NCI-H345 treated with DMSO at 0.1 percent for 48 hours (cell line): ENCODE data around the gene CFAP157.

Source experiments
- DNase-seq: peaks from one replicate; lab custom pipeline; 2025; ENCODE audit not compliant: unreplicated experiment; lab: John Stamatoyannopoulos, UW

The CFAP157 gene

GRCh38 chr9:127692071-127692470 lies 14.7 kb upstream of the CFAP157 start:
- no peak for DNase-seq

GRCh38 chr9:127693143-127693542 lies 13.6 kb upstream of the CFAP157 start:
- no peak for DNase-seq

GRCh38 chr9:127693697-127694096 lies 13.1 kb upstream of the CFAP157 start:
- no peak for DNase-seq

DNA sequence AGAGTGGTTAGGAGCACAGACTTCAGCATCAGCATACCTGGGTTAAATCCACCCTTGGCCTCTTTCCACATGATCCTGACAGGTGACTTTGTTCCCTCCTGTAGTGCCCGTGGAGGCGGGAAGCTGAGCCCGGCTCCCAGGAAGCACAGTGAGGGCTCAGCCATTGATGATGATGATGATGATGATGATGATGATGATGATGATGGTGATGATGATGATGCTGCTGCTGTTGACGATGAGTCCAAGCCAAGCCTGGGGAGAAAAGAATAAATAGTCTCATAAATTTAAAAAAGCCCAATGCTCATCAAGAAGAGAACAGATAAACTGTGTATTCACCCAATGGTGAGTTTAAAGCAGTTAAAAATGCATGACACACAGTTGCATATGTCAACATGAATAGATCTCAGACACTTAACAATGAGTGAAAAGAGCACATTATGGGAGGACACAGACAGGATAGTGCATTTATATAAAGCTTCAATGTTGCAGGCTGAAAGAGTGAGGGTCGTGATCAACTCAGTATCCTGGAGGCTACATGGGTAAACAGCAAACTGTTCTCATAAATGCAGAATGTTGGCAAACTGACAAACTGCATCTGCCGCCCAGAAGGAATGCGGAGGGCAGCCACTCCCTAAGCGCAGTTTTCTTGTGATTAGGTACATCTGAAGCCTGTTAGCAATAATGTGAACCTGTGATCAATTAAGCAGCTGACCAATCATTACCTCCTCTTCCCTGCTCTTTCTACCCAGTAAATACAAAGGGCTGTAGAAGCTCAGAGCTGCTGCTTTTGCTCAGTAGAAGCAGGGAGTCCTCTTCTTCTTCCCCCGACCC lies 11.7 kb upstream of the CFAP157 start:
- no peak for DNase-seq

DNA sequence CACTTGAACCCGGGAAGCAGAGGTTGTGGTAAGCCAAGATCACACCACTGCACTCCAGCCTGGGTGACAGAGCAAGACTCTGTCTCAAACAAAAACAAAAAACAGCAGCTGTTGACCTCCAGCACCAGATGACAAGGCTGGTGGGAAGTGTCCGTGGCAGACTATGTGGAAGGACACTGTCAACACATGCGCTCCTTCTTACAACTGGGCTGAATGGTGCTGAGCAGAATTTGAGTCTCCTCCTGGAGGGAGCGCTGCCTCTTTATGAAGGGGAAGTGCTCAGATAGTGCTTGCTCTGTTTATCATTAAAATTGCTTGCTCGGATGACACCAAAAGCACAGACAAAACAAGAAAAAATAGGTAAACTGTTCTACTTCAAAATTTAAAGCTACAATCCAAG lies 9.2 kb upstream of the CFAP157 start:
- DNase-seq = no peak

- no peak for DNase-seq
Observed at GRCh38 chr9:127698386-127698785, 8.4 kb upstream of the CFAP157 start.

DNA sequence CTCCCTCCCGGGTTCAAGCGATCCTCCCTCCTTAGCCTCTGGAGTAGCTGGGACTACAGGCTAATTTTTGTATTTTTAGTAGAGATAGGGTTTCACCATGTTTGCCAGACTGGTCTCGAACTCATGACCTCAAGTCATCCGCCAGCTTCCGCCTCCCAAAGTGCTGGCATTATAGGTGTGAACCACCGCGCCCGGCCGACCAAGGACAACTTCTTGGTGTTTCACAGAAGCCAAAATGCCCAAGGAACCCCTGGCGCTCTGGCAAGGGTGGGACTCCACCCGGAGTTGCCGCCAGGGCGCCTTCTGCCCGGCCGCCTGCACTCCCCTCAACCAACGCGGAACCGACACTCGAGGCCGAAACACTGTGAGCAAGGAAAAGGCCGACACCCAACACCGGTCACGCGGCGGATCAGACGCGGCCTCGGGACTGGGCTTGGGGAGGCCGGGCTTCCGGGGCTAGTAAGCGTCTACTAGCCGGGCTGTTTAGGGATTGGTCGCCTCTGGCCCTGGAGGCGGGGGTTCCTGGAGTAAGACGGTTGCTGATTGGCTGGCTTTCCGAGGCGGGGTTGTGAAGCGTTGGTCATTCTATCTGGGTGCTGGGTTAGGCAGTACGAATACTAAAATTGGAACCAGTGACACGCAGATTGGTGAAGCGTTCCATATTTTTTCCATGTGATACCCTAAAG lies 7.7 kb upstream of the CFAP157 start:
- DNase-seq = no peak

DNA sequence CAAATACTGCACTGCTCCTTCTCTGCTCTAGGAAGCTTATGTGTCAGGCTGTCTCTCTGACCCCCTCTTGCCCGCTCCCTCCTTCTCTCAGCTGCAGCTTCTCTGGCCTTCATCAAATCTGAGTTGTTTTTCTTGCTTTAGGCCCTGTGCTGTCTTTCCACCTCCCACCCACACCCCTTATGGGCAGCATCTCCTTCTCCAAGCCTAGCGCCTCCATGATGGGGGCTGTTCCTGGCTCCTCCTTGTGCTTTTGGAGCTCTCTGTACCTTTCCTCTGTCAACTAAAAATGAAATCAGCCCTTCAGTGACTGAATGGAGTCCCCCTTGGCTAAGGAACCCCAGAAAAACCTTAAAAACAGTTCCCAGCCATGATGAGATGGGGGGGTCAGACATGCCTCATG lies 6.6 kb upstream of the CFAP157 start:
- DNase-seq = no peak

- DNase-seq = no peak
Observed at GRCh38 chr9:127700594-127701255, 6.1 kb upstream of the CFAP157 start.

DNA sequence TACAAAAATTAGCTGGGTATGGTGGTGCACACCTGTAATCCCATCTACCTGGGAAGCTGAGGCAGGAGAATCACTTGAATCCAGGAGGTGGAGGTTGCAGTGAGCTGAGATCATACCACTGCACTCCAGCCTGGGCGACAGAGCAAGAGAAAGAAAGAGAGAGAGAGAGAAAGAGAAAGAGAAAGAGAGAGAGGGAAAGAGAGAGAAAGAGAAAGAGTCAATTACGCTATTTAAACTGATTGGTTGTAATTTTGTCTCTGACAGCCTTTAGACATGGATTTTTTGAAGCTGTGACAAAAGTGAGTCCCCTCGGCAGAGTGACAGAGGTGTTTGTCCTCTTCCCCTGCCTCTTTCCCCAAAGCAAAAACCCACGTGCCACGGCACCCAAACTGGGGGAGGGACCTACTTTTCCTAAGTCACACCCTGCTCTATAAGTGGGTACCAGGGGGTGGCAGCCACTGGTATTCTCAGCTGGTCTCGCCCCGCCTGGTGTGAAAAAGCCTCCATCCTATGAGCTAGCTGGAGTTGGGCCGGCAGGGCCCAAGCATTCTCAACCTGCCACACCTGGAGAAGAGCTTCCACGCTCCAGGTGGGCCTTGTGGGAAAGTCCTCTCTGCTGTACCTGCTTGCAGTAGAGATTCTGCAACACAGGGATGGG lies 3.4 kb upstream of the CFAP157 start:
- DNase-seq = no peak

DNA sequence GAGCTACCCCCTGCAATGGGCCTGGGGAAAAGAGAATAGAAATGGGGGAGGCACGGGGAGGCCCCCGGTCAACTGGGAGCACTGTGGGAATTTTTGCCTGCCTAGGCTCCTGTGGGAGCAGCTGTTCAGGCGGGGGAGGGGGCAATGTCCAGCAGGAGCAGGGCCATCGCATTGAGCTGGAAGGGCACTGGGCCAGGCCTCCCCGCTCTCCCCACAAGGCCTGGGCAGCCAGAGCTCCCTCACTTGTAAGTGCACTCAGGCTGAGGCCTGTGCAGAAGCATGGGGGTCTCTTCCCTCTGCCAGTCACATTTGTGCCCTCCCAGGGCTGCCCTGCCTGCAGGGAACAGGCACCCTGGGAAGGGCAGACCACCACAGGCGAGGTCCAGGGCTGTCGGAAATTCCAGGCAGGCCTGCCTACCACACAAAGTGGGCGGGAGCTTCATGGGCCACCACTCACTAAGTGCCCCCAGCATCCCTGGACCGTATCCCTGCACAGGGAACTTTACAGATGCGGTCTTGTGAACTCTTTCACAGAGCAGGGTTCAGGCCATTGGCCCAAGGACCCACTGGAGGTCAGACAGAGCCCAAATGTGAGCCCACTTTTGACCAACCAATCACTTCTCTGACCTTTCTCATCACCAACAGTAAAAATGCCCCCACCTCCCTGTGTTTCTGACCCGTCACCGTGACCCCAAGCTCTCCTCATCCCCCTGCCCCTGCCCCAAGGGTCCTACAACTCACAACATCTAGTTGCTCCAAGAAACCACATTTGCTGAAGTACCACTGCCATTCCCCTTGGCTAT lies 1.0 kb upstream of the CFAP157 start:
- DNase-seq = no peak

- DNase-seq = no peak
Observed at GRCh38 chr9:127707766-127708165, 978 bp downstream of the CFAP157 start.

DNA sequence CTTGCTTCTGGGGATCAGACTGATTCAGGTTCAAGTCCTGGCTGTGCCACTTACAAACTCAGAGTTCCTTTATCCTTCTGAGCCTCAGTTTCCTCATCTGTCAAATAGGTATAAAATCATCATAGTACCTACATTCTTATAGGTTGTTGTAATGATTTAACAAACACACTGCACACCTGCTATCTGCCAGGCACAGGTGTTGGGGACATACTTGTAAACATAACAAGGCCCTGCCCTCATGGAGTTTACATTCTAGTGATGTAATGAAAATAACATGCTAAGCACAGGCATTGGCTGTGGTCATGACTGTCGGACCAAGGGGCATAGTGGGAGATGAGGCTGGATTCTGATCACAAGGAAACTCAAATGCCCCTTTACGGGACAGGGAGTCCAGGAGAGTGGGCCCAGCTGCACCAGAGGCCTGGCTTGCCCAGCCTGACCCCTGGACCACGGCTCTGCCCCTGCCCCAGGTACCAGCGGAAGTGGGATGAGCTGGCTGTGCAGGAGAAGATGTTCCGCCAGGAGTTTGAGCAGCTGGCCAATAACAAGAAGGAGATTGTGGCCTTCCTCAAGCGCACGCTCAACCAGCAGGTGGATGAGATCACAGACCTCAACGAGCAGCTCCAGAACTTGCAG lies 2.3 kb downstream of the CFAP157 start:
- DNase-seq = no peak

DNA sequence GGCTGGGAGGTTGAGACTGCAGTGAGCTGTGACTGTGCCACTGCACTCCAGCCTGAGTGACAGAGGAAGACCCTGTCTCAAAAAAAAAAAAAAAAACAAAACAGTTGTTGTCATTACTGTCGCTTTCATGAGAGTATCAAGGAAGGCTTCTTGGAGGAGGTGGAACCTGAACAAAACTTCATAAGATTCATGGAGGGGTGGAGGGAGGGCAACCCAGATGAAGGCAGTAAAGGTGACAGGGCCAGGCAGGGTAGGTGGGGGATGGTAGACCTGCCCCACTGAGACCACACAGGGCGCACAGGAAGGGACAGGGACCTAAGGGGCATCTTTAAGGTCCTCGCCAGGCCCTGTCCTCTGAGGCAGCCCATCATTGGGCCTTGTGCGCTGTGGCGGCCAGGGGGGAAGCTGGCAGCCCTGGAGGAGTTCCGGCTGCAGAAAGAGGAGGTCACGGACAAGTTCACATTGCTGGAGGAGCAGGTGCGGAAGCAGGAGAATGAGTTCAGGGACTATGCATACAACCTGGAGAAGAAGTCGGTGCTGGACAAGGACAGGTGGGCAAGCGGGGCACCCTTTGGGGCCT lies 3.5 kb downstream of the CFAP157 start:
- no peak for DNase-seq

DNA sequence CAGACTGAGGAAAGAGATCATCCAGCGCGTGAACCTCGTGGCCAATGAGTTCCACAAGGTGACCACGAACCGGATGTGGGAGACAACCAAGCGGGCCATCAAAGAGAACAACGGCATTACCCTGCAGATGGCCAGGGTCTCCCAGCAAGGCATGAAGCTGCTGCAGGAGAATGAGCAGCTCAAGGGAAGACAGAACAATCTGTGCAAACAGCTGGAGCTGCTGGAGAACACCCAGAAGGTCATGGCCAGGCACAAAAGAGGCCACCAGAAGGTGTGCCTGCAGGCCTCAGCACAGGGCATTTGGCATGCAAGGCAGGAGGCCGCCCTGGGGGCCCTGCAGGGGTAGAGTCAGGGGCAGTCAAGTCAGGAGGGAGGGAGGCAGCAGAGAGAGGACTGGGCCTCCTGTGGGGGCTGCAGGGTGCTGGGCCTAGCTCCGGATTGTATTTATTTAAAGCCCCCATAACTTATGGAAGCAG lies 4.5 kb downstream of the CFAP157 start:
- DNase-seq = no peak

GRCh38 chr9:127711831-127712274 lies 5.1 kb downstream of the CFAP157 start:
- peak; percentile 65 for DNase-seq

DNA sequence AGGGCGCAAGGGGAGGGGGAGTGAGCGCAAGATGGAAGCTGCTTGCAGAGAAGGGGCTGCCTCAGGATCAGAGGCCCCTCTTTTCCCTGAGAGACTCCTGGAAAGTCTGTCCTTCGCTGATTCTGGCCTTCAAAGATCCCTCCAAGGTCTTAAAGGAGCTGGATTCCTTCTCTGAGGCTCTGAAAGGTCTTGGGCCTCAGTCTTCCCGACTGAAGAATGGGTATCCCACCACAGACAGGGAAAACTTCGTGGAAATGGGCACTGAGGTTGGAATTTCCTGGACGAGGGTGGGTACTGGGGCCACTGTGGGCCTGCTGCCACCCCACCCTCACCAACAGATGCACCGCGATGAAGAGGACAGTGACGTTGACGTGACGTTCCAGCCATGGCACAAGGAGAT lies 5.6 kb downstream of the CFAP157 start:
- no peak for DNase-seq

DNA sequence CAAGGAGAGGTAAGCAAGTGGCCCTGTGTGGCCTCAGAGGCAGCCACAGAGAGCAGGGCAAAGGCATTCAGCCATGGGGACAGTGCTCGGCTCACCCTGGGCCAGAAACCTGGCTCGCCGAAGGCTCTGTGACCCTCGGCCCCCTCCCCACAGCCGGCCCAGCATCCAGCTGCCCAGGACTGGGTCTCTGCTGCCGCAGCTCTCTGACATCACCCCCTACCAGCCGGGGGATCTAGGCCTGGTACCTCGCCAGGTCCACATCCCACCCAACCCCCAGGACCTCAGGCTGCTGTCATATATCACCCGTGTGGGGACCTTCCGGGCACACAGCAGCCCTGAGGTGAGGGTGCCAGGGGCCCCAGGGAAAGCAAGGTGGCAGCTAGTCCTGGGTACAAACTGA lies 6.1 kb downstream of the CFAP157 start:
- DNase-seq = no peak

DNA sequence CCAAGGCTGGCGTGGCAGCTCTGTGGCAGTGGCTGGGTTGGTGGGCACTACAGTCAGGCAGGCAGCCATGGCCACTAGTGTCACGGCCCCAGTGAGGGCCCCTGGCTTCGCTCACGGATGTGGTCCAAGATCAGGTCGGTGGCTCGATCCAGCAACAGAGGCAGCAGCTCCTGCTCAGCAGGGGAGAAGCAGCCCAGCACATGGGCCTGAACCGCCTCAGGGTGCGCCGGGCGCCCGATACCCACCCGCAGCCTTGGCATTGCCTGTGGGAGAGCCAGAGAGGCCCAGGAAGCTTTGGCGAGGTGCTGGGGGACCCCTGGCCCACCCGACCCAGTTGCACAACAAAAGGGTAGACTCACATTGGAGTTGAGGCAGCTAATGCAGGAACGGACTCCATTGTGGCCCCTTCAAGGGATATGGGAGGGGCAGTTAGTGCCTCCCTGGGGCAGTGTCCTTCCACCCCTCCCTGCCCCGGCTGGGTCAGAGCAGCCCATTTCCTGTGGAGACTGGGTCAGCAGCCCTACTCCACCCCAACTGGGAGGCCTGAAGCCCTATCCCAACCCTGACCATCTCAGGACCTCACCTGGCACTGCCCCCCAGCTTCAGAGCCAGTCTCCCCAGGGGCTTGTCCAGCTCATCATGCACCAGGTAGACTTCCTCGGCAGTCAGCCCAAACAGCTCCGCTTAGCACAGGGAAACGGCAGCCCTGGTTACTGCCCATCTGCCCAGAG lies 7.4 kb downstream of the CFAP157 start:
- DNase-seq = no peak
